DMS 273 treated with DMSO at 0.1 percent for 48 hours (cell line): ENCODE measurements around the gene ACER1.
A peak's percentile ranks its signal among the peaks of the same experiment; 100 is the strongest.
"Not testable (repeated sequence)": the region's sequence is repeated elsewhere in the genome, so short reads cannot be mapped to it uniquely, and the experiment has no call there.

Source experiments
- DNase-seq: peaks from one replicate; lab custom pipeline; 2025; lab: John Stamatoyannopoulos, UW

The ACER1 gene, protein sequence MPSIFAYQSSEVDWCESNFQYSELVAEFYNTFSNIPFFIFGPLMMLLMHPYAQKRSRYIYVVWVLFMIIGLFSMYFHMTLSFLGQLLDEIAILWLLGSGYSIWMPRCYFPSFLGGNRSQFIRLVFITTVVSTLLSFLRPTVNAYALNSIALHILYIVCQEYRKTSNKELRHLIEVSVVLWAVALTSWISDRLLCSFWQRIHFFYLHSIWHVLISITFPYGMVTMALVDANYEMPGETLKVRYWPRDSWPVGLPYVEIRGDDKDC

GRCh38 chr19:6333439-6333838 is at the start of gene ACER1:
Gene ACER1, minus strand, starts transcription at chr19:6333612. Its CDS starts 61 bp downstream, at chr19:6333551.
- DNase-seq = no peak

- DNase-seq = no peak
Observed at GRCh38 chr19:6383188-6383587, 49.8 kb upstream of the ACER1 start.

- DNase-seq = no peak
Observed at GRCh38 chr19:6381030-6381750, 47.8 kb upstream of the ACER1 start.

GRCh38 chr19:6379744-6380143 is 46.3 kb upstream of the ACER1 start:
- no peak for DNase-seq

DNA sequence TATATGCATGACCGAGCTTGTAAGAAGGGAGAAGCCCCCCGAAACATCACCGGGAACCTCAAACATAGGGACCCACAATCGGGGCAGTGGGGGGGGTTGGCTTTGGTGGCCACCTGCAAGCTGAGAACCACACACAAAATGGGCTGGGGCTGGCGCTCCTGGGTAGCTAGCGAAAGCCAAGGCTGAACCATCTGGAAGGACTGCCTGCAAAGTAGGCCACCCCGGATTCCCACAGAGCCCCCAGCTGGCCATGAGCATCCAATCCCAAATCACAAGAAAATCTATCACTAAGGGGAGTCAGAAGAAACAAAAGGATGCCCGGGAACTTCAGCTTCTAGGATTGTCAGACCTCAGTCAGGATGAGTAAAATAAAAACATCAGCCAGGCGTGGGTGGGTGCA is 45.1 kb upstream of the ACER1 start:
- no peak for DNase-seq

DNA sequence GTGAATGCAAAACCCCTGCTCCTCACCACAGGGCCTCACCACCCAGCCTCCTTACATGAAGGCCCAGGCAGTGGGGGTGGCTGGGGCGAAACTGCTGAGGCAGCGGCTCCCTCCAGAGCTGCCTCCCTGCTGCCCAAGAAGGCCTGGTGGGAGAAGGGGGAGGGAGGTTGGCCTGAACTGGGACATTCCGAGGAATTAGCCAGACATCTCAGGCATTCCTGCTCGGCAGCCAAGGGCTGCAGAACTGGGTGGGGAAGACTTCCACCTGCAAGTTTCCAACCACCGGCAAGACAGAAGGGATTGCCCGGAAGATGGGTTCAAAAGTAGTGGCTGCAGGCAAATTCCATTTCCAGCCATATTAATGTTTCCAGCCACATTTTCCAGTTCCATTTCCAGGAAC is 44.6 kb upstream of the ACER1 start:
- no peak for DNase-seq

- no peak for DNase-seq
Observed at GRCh38 chr19:6376512-6377190, 43.2 kb upstream of the ACER1 start.

DNA sequence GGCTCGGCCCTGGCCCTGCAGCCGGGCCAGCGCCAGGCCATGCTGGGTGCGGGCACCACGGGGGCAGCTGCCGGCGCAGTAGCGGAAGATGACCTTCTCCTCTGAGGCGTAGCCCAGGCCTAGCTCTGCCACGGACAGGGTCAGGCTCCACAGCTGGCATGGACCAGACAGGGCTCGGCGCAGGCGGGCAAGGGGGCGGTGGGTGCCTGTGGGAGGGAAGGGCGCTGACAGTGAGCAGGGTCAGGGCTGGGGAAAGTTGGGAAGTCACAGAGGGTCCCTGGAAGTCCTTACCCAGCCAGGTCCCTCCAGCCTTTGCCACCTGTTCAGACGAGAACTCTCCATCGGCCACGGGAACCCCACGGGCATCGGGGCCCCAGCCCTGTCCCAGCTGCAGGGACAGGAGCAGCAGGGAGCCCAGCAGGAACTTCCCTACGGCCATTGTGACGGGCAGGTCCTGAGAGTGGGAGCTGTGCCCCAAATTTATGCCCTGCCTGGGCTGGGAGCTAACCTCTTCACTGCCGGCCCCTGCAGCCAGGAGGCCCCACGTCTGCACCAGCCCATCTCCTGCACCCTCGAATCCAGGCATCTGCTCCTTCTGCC is 42.1 kb upstream of the ACER1 start, which contains the start of gene PSPN:
Gene PSPN, minus strand, starts transcription at position 523 of the 600 bp plus-strand sequence. Its CDS starts 84 bp downstream, at position 439.
- no peak for DNase-seq

GRCh38 chr19:6374711-6375410 is 41.4 kb upstream of the ACER1 start:
- no peak for DNase-seq

- no peak for DNase-seq
Observed at GRCh38 chr19:6374161-6374709, 40.8 kb upstream of the ACER1 start.

DNA sequence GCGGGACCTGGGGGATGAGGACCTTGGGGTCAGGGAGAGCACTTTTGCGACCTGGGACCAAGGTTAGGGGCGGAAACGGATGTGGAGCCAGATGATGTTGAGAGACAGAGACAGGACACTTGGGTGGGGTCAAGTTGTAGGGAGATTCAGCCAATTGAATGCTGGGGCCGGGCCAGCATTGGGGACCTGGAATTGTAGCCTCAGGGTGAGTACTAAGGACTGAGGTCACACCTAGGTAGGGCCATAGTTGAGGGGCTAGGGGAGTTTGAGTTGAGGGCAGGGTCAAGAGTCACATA is 40.3 kb upstream of the ACER1 start:
- no peak for DNase-seq

DNA sequence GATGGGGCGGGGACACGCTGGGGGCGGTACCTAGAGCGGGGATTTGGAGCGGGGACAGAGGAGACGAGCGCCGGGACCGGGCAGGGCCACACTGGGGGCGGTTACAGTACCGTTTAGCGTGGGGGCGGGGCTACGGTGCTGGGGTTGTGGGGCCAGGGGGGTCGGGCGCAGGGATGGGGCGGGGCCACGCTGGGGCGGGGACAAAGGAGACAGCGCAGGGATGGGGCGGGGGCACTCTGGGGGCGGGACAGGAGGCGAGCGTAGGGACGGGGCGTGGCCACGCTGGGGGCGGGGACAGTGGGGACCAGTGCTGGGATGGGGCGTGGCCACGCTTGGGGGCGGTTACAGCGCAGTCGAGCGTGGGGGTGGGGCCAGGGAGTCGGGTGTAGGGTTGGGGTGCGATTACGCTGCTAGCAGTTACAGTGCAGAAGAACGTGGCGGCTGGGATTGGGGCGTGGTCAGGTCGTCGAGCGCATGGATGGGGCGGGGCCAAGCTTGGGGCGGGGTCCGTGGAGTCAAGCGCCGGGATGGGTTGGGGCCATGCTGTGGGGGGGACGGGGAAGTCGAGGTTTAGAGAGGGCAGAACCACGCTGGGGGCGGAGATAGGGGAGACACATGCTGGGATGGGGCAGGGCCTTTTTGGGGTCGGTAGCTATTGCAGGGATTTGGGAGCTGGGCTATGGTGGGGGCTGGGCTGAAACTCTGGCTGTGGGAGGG is 39.8 kb upstream of the ACER1 start:
- DNase-seq = peak; percentile 94

DNA sequence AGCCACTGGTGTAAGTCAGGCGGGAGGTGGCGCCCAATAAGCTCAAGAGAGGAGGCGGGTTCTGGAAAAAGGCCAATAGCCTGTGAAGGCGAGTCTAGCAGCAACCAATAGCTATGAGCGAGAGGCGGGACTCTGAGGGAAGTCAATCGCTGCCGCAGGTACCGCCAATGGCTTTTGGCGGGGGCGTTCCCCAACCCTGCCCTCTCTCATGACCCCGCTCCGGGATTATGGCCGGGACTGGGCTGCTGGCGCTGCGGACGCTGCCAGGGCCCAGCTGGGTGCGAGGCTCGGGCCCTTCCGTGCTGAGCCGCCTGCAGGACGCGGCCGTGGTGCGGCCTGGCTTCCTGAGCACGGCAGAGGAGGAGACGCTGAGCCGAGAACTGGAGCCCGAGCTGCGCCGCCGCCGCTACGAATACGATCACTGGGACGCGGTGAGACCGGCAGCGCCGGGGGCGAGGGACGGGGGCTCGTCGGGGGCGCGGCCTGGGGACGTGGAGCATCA is 39.2 kb upstream of the ACER1 start, which contains the start of gene ALKBH7:
Gene ALKBH7, plus strand, starts transcription at position 201 of the 502 bp plus-strand sequence. Its CDS starts 27 bp downstream, at position 228.
- peak; percentile 99 for DNase-seq

GRCh38 chr19:6364353-6364752 is 30.9 kb upstream of the ACER1 start:
- DNase-seq = no peak

- DNase-seq = no peak
Observed at GRCh38 chr19:6362351-6362801, 29.0 kb upstream of the ACER1 start.

DNA sequence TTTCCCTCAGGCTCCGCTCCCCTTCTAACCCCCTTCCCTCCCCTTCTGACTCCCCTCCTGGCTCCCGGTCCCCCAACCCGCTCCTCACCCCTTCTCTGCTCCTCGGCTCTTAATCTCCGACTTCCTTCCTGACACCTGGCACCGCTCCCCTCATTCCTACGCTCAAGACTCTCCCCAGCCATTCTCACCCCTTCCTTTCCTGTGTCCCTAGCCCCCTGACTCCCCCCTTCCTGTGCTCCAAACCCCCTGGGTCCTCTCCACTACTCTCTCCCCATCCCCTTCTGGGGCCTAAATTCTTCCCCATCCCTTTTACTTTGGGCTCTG is 28.6 kb upstream of the ACER1 start:
- DNase-seq = no peak

DNA sequence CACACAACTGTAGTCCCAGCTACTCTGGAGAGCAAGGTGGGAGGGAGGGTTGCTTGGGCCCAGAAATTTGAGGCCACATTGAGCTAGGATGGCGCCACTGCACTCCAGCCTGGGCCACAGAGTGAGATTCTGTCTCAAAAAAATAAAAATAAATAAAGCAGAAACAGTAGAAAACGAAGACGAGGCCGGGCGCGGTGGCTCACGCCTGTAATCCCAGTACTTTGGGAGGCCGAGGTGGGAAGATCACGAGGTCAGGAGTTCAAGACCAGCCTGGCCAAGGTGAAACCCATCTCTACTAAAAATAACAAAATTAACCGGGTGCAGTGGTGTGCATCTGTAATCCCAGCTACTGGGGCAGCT is 27.4 kb upstream of the ACER1 start:
- DNase-seq = not testable (repeated sequence)

DNA sequence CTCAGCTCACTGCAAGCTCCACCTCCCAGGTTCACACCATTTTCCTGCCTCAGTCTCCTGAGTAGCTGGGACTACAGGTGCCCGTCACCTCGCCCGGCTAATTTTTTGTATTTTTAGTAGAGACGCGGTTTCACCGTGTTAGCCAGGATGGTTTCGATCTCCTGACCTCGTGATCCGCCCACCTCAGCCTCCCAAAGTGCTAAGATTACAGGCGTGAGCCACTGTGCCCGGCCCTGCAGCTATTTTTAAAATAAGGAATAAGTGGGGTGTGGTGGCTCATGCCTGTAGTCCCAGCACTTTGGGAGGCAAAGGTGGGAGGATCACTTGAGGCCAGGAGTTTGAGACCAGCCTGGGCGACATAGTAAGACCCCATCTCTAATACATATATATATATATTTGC is 27.0 kb upstream of the ACER1 start:
- not testable (repeated sequence) for DNase-seq

- no peak for DNase-seq
Observed at GRCh38 chr19:6359568-6360341, 26.3 kb upstream of the ACER1 start.

- no peak for DNase-seq
Observed at GRCh38 chr19:6358003-6358402, 24.6 kb upstream of the ACER1 start.
